ENCODE results near the gene SLC17A5.
"Not testable (repeated sequence)": the region's sequence is repeated elsewhere in the genome, so short reads cannot be mapped to it uniquely, and the experiment has no call there.

The SLC17A5 gene

GRCh38 chr6:73653571-73654424 is at the start of gene SLC17A5:
Gene SLC17A5 (minus strand): TSS chr6:73653992. CDS start chr6:73653886, 106 bp downstream.
- DNase-seq = peak; percentile 94

- no peak for DNase-seq
Observed at GRCh38 chr6:73703466-73703865, 49.7 kb upstream of the SLC17A5 start.

GRCh38 chr6:73702444-73702843 is 48.7 kb upstream of the SLC17A5 start:
- no peak for DNase-seq

GRCh38 chr6:73699676-73700459 is 46.1 kb upstream of the SLC17A5 start:
- DNase-seq = no peak

GRCh38 chr6:73696966-73697655 is 43.3 kb upstream of the SLC17A5 start:
- no peak for DNase-seq

- DNase-seq = peak; percentile 63
Observed at GRCh38 chr6:73695619-73696421, 42.0 kb upstream of the SLC17A5 start, which contains the start of gene CD109. Gene CD109 (plus strand): TSS chr6:73696203. CDS start chr6:73696216, 13 bp downstream.

GRCh38 chr6:73694711-73695411 is 41.1 kb upstream of the SLC17A5 start:
- no peak for DNase-seq

GRCh38 chr6:73691512-73691911 is 37.7 kb upstream of the SLC17A5 start:
- no peak for DNase-seq

- no peak for DNase-seq
Observed at GRCh38 chr6:73690056-73690455, 36.3 kb upstream of the SLC17A5 start.

GRCh38 chr6:73688351-73688750 is 34.6 kb upstream of the SLC17A5 start:
- DNase-seq = no peak

- DNase-seq = not testable (repeated sequence)
Observed at GRCh38 chr6:73683574-73683973, 29.8 kb upstream of the SLC17A5 start.

GRCh38 chr6:73680289-73680918 is 26.6 kb upstream of the SLC17A5 start:
- no peak for DNase-seq

- not testable (repeated sequence) for DNase-seq
Observed at GRCh38 chr6:73679846-73680245, 26.1 kb upstream of the SLC17A5 start.

GRCh38 chr6:73679009-73679408 is 25.2 kb upstream of the SLC17A5 start:
- no peak for DNase-seq

GRCh38 chr6:73675466-73676098 is 21.8 kb upstream of the SLC17A5 start:
- peak; percentile 54 for DNase-seq

GRCh38 chr6:73671911-73672685 is 18.3 kb upstream of the SLC17A5 start:
- DNase-seq = no peak

- no peak for DNase-seq
Observed at GRCh38 chr6:73669005-73669404, 15.2 kb upstream of the SLC17A5 start.

- DNase-seq = no peak
Observed at GRCh38 chr6:73667798-73668197, 14.0 kb upstream of the SLC17A5 start.

- DNase-seq = no peak
Observed at GRCh38 chr6:73666393-73666792, 12.6 kb upstream of the SLC17A5 start.

All from activated T-cell treated with anti-CD3 and anti-CD28 coated beads, Interleukin-2, amount 50 U/mL, for 1 hour (primary cell).